Spleen (tissue), 7 donors: ENCODE results near the gene RALY.

Source experiments
- CTCF ChIP-seq, 11 experiments: fragments of 200-600 bp in 7 of 11; fragments of 450-650 bp in 4 of 11; sonication (generic) in 4 of 11; IDR thresholded peaks in 8 of 11; conservative IDR thresholded peaks in 3 of 11; 1 replicate in 7 of 11; 2 replicates in 4 of 11; pipeline versions ENCODE4 v1.4.0 to v1.8.0; 2016 to 2021; ENCODE audit warnings: antibody characterized with exemption in 11 of 11, inconsistent platforms in 4 of 11, mild to moderate bottlenecking in 1 of 11
- POLR2A ChIP-seq, 3 donors: fragments of 450-650 bp; IDR thresholded peaks; one replicate each; pipeline ENCODE4 v1.5.1; 2017; ENCODE audit warnings: antibody characterized with exemption in 3 of 3, mild to moderate bottlenecking in 1 of 3
- POLR2AphosphoS5 ChIP-seq, 3 donors: sonication (generic); formaldehyde crosslinking; IDR thresholded peaks; one replicate each; pipeline ENCODE4 v1.5.1; 2017; ENCODE audit warnings: antibody characterized with exemption in 3 of 3
- donor health status: DM: no; HTN: no; CAD: no; lungs with moderate emphysema.
- donor health status: DM: no; HTN: no; CAD: no.
- donor health status: DM: no; HTN: no; CAD: no.

GRCh38 chr20:34049389-34049788 is 55.7 kb downstream of the RALY start:
- TF ChIP-seq POLR2A (IDR thresholded peaks at IDR 0.05) (no peak), CTCF (IDR thresholded peaks at IDR 0.05 in 8 of 11, conservative IDR thresholded peaks at IDR 0.05 in 3 of 11) (no peak), POLR2AphosphoS5 (IDR thresholded peaks at IDR 0.05) (no peak)
